Activated CD4-positive, alpha-beta T cell treated with anti-CD3 and anti-CD28 coated beads, Interleukin-2, amount 50 U/mL, for 1 hour (primary cell): ENCODE data around the gene KIF21A.

Experiments used
- DNase-seq: peaks from one replicate; pipeline ENCODE4 v3.0.0-alpha.2; 2020

Gene KIF21A

GRCh38 chr12:39435531-39435930, 7.4 kb downstream of the KIF21A start:
- DNase-seq, result no peak

GRCh38 chr12:39431797-39432196, 11.1 kb downstream of the KIF21A start:
- no peak for DNase-seq

- no peak for DNase-seq
Measured at GRCh38 chr12:39431002-39431796, 11.7 kb downstream of the KIF21A start.

DNA sequence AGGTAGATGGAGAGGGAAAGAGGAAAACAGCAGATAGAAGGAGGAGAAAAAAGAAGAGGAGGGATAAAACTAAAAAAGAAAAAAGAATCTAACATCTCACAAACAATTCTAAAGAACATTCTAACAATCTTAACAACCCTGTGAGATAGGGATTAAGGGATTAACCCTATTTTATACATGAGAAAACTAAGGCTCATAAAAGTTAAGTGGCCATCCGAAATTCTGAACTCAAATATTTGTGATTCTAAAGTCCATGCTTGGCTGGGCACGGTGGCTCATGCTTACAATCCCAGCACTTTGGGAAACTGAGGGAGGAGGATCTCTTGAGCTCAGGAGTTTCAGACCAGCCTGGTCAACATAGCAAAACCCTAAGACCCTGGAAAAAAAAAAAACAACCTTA, 13.1 kb downstream of the KIF21A start:
- DNase-seq, result no peak

DNA sequence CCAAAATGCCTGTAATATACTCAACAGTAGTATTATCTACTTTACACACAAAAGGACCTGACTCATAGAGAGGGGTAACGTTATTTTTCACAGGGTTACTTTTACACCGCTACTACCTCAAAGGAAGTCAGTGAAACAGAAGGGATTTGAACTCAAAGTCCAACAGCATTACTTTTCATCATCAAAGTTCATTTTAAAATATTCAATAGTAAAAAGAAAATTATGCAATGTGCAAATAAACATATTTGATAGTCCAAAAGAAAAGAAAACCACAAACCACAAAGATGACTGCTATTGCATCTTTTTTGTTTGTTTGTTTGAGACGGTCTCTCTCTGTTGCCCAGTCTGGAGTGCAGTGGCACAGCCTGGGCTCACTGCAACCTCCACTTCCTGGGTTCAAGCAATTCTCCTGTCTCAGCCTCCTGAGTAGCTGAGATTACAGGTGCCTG, 15.5 kb downstream of the KIF21A start:
- no peak for DNase-seq

GRCh38 chr12:39426636-39427240, 16.2 kb downstream of the KIF21A start:
- no peak for DNase-seq

DNA sequence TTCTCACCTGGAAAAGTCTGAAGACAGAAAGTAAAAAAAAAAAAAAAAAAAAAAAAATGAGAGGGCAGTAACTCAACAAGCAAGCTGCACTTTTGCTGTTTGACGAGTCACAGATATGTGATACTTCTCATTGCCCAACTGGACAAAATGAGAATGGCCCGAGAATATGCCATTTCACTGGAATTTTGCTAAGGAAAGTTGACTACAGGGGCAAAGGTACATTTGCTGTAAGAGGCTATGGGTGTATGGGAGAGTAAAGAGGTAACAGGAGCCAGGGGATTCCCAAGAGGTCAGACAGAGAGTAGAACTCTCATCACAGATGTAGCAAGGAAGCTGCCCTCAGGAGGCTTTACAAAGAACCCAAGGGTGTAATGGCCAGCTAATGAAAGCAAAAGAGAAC, 22.9 kb downstream of the KIF21A start:
- no peak for DNase-seq

DNA sequence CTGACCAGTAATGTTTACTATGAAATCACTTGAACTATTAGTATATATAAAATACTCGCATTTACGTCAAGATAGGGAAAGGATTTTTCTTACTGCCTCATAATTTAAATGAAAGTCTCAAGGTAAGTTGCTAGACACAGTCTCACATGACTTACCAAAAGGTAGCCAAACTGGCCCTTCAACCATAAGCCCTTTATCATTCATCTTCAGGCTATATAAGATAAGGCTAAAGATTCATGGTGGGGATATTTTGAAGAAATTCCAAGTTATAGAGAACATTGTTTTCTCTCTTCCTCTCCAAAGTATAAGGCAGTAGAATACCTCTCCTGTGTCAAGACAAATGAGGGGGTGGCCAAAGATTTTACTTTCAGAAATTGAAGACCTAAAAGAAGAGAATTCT, 23.4 kb downstream of the KIF21A start:
- no peak for DNase-seq

DNA sequence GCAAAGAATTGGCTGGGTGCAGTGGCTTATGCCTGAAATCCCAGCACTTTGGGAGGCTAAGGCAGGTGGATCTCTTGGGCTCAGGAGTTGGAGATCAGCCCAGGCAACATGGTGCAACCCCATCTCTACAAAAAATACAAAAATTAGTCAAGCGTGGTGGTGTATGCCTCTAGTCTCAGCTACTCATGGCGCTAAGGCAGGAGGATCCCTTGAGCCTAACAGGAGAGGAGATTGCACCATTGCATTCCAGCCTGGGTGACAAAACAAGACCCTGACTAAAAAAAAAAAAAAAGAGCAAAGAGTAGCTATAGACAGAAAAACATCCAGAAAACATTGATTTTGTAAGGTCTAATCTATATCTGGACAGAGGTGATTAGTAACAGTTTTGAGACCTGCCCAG, 25.0 kb downstream of the KIF21A start:
- DNase-seq, result no peak

DNA sequence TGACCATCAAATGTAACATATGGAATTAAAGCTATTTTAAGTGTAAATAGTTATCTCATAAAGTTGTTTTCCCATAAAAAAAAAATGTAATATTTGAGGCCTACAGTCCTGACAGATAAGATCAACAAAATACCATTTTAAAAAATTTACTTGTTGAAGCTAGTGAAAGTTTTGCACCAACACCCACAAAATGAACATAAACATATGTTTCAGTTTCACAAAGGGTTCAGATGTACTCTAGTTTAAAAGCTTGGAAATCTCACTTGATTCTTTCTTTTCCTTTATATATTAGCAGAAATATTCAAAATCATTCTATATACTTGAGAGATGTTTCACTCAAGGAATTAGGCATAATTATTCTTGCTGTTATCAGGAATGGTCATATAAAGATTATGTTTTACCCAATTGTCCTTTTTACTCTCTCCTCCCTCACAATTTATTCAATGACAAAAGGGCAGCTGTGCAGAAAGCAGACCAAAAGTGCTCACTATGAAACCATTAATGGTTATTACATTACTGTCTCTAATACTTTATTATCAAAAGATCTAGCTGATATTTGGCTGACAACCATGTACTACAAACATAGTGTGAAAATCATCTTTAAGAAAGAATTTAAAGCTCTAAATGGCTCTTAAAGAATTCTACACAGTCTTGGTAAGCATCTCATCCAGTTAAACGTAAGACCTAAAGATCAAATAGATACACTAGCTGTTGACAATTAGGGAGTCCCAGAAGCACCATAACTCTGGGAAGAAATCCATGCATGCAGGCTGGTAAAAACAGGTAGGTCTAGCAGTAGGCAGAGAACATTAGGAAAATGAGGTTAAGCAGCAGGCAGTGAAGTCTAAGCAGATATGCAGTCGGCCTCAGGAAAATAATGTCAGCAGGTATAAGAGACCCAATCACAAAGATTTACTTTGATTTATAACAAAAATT, 28.8 kb downstream of the KIF21A start:
- DNase-seq, result no peak

DNA sequence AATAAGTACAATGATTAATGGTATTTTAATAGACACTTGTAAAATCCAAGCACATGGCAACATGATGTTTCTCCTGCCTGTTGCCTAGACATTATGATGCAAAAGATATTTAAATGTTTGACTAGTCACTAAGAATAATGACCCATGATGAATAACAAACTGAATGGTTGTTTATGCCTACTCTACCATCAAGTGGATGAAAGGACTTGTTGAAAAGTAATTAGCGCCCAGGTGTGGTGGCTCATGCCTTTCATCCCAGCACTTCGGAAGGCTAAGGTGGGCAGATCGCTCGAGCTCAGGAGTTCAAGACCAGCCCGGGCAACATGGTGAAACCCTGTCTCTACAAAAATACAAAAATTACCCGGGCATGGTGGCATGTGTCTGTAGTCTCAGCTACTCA, 30.7 kb downstream of the KIF21A start:
- DNase-seq, result no peak

GRCh38 chr12:39406262-39406661, 36.7 kb downstream of the KIF21A start:
- no peak for DNase-seq

- no peak for DNase-seq
Measured at GRCh38 chr12:39405580-39405979, 37.3 kb downstream of the KIF21A start.

DNA sequence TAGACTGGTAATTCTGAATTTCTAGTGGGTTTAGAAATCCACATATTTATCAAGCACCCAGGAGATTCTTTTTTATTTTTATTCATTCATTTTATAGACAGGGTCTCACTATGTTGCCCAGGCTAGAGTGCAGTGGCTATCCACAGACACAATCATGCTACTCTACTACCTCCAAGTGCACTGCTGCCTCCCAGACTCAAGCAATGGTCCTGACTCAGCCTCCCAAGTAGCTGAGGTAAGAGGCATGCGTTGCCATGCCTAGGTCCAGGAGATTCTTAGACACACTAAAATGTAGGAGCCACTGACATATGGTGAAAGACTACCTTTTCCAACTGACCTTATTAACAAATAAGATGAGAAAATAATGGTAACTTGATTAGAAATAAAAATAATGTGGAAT, 38.9 kb downstream of the KIF21A start:
- no peak for DNase-seq

DNA sequence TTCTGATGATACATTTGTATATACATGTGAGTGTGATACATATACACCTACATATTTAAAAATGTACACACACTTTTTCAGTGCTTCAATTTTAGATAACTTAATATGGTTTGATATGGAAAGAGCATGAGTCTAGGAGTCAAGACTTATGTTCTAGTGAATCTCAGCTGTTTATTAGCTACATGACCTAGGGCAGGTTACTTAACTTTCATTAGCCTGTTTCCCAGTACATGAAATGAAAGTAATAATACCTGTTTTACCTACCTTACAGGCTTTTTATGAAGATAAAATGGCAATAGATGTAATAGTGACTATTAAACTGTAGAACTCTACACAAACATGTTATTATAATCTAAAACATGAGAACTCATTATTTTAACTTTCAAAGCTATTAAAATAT, 39.5 kb downstream of the KIF21A start:
- no peak for DNase-seq

DNA sequence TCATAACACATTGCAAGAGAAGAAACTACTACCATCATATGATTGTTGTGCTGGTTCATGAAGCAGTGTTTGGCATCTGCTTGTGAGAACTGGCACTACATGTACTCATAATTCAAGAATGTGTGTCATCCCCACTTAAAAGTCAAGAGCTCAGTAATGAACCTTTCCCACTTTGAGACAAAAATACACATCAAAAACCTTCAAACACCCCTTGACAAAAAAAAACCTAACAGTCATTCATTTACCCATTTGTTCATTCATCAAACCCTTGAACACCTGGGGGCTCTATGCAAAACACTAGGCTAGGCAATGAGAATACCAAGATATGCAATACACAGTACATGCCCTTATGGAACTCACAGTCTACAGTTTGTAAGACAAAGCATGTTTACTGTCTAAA, 40.0 kb downstream of the KIF21A start:
- no peak for DNase-seq

DNA sequence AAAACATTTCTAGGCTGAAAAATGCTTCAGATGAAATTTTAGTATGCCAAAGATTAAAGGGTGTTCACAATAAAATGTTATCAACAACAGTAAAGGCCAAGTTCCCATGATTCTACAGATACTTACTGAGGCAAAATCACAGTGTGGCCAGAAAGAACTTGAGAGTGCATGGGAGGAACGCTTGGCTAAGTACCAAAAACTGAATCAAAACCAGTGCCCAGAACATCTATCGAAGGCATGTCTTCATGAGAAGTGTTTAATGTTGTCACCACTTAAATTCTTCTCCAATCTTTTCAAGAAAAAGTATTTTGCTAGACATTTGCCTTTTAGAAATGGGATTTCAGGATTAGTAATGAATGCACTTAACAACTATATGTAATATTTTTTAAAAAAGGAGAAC, 41.5 kb downstream of the KIF21A start:
- no peak for DNase-seq

GRCh38 chr12:39395866-39396265, 47.1 kb downstream of the KIF21A start:
- no peak for DNase-seq

- DNase-seq, result no peak
Measured at GRCh38 chr12:39393890-39394289, 49.0 kb downstream of the KIF21A start.

GRCh38 chr12:39393179-39393578, 49.7 kb downstream of the KIF21A start:
- DNase-seq, result no peak

DNA sequence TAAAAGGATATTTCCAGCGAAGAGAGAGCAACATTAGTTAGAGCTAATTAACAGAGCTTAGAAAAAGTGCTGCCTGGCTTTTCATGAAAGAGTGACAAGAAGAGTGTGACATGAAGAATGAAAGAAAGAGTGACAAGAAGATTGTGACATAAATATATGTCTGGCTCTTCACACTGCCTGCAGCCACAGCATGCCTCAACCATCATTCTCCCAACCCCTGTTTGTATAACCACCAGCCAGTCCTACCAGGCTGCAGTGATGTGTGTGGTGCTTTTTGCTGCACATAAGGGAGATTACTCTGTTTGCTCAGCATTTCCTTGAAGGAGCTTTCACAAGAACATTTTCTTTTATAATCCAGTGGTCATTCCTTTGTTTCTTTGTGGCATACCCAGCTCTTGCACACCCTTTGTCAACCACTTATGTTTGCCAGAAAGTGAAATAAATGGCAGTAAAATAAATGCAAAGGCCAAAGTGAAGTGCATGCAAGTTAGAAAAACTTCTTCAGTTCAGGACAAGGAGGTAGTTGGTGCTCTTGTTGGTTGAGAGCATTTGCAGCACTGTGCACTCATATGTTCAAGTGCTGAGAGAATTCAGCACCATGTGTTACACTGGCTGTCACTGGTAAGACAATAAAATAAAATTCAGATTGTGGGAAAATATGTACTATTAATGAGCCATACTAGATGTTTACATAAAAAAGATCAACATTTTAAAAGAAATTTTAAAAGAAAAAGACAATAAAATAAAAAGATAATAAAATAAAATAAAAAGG, 50.6 kb downstream of the KIF21A start:
- DNase-seq, result no peak

DNA sequence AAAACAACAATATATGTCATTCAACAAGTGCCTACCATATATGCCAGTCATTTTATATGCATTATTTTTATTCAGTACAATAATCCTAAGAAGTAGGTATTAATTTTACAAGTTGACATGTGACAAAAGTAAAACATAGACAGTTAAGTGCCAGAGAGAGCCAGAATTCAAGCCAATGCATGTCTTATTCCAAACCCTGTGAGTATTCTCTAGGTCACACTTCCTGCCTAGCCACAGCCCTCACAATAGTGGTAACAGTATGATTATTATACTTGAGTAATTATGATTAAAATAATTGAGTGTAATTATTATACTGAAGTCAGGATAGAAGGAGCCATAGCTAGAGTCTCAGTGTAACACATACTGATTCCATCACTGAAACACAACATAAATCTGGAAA, 52.2 kb downstream of the KIF21A start:
- DNase-seq, result no peak
